Smooth muscle cell (in vitro differentiated cells): Measurements from ENCODE around the gene AHI1. TPM values are rescaled to one million over a fixed set of nuclear protein-coding genes. Genes with fewer than 3 reads are reported as not detected.

Experiments
- DNase-seq: peaks from one replicate; lab custom pipeline; 2025; ENCODE audit not compliant: unreplicated experiment; lab: John Stamatoyannopoulos, UW
- H2AFZ ChIP-seq: fragments of 200-600 bp; sonication (generic); 2 replicates; pipeline ENCODE4 v1.6.0; 2016; ENCODE audit warnings: antibody characterized with exemption, low read depth, mild to moderate bottlenecking
- H3F3A ChIP-seq: fragments of 200-600 bp; sonication (generic); 2 replicates; pipeline ENCODE4 v1.6.0; 2017; ENCODE audit warnings: antibody characterized with exemption, low read depth
- H3K27ac ChIP-seq: fragments of 200-600 bp; sonication (generic); 2 replicates; pipeline ENCODE4 v1.5.1; 2016; ENCODE audit warnings: low read depth, mild to moderate bottlenecking
- H3K27me3 ChIP-seq: fragments of 200-600 bp; sonication (generic); 2 replicates; pipeline ENCODE4 v1.6.1; 2016; ENCODE audit warnings: low read depth, mild to moderate bottlenecking
- H3K36me3 ChIP-seq: fragments of 200-600 bp; sonication (generic); 2 replicates; pipeline ENCODE4 v1.5.1; 2016; ENCODE audit warnings: low read depth
- H3K4me1 ChIP-seq: fragments of 200-600 bp; sonication (generic); 2 replicates; pipeline ENCODE4 v1.5.1; 2016; ENCODE audit warnings: low read depth
- H3K4me2 ChIP-seq: fragments of 200-600 bp; sonication (generic); 2 replicates; pipeline ENCODE4 v1.6.0; 2016; ENCODE audit warnings: mild to moderate bottlenecking
- H3K4me3 ChIP-seq: fragments of 200-600 bp; sonication (generic); 2 replicates; pipeline ENCODE4 v1.5.1; 2016; ENCODE audit warnings: mild to moderate bottlenecking
- H3K79me2 ChIP-seq: fragments of 200-600 bp; sonication (generic); 2 replicates; pipeline ENCODE4 v1.6.0; 2016; ENCODE audit warnings: low read depth, mild to moderate bottlenecking
- H3K9ac ChIP-seq: fragments of 200-600 bp; sonication (generic); 2 replicates; pipeline ENCODE4 v1.6.0; 2016; ENCODE audit warnings: low read depth
- H3K9me3 ChIP-seq: fragments of 200-600 bp; sonication (generic); replicated peaks from 2 replicates; pipeline ENCODE4 v1.5.1; 2016; ENCODE audit warnings: low read depth
- H4K20me1 ChIP-seq: fragments of 200-600 bp; sonication (generic); 2 replicates; pipeline ENCODE4 v1.6.0; 2016; ENCODE audit warnings: low read depth
- WGBS: methylation state at CpG from one replicate; pipeline ENCODE4 v1.1.7; 2016; ENCODE audit warnings: low lambda C conversion rate; 5-methylcytosine and 5-hydroxymethylcytosine counted together
- polyA plus RNA-seq: library from polyadenylated mRNA; unstranded; fragments of >200 nt; fragmentation: Nextera tagmentation; extraction: Ambion mirVana; gene quantifications from 2 replicates; pipeline ENCODE4 v1.2.1, GENCODE V29; 2016
- total RNA-seq: library from RNA; depleted of rRNA; stranded (reverse); fragments of >200 nt; gene quantifications from 2 replicates; pipeline ENCODE4 v1.2.3, GENCODE V29; 2014
- TF ChIP-seq, protein P1 (sequence below): fragments of 200-600 bp; sonication (generic); IDR thresholded peaks from 2 replicates; pipeline ENCODE4 v1.5.1; 2017; ENCODE audit warnings: borderline replicate concordance, mild to moderate bottlenecking, antibody characterized with exemption; ENCODE audit not compliant: insufficient read depth, poor library complexity, severe bottlenecking

Gene AHI1
- total and polyA plus RNA-seq, 2 experiments from 2014 or later, result 16.0 to 18.8 TPM

DNA sequence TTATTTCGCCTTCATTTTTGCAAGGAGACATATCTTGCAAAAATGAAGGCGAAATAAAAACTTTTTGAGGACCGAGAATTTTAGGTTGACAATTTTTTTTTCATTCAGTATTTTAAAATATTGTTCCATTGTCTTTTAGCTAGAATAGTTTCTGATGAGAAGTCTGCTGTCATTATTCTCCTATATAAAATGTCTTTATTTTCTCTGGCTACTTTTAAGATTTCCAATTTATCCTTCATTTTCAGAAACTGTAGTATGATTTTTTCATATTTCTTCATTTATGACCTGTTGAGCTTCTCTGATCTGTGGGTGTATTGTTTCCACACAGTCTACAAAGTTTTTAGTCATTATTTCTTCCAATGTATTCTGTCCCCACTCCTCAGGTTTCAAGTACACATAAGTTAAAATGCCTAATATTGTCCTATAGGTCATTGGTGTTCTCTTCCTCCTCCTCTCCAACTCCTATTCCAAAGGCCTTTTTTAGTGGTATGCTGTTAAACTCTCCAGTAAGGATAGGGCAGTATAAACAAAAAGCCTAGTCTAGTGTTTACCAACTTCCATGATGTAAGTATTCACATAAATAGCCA lies 15.7 kb downstream of the AHI1 start:
- H2AFZ ChIP-seq, result no peak overlapping the region
- WGBS, result 90% methylated on average over 3 of the region's 3 CpGs
- no peaks in the 10 kb centered on the region for H3F3A ChIP-seq
- H3K9me3 ChIP-seq, result peaks cover 23% of the 10 kb centered on the region
- no peaks in the 10 kb centered on the region for H3K27me3 ChIP-seq
- TF ChIP-seq, protein P1, sequence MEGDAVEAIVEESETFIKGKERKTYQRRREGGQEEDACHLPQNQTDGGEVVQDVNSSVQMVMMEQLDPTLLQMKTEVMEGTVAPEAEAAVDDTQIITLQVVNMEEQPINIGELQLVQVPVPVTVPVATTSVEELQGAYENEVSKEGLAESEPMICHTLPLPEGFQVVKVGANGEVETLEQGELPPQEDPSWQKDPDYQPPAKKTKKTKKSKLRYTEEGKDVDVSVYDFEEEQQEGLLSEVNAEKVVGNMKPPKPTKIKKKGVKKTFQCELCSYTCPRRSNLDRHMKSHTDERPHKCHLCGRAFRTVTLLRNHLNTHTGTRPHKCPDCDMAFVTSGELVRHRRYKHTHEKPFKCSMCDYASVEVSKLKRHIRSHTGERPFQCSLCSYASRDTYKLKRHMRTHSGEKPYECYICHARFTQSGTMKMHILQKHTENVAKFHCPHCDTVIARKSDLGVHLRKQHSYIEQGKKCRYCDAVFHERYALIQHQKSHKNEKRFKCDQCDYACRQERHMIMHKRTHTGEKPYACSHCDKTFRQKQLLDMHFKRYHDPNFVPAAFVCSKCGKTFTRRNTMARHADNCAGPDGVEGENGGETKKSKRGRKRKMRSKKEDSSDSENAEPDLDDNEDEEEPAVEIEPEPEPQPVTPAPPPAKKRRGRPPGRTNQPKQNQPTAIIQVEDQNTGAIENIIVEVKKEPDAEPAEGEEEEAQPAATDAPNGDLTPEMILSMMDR, result no peak
- H3K79me2 ChIP-seq, result no peaks in the 10 kb centered on the region
- H4K20me1 ChIP-seq, result no peaks in the 10 kb centered on the region
- H3K36me3 ChIP-seq, result peaks cover 64% of the 10 kb centered on the region
- no peak overlapping the region for H3K4me3 ChIP-seq
- H3K4me1 ChIP-seq, result no peaks in the 10 kb centered on the region
- H3K27ac ChIP-seq, result no peak overlapping the region
- no peak overlapping the region for H3K4me2 ChIP-seq
- no peak overlapping the region for H3K9ac ChIP-seq
- no peak for DNase-seq

DNA sequence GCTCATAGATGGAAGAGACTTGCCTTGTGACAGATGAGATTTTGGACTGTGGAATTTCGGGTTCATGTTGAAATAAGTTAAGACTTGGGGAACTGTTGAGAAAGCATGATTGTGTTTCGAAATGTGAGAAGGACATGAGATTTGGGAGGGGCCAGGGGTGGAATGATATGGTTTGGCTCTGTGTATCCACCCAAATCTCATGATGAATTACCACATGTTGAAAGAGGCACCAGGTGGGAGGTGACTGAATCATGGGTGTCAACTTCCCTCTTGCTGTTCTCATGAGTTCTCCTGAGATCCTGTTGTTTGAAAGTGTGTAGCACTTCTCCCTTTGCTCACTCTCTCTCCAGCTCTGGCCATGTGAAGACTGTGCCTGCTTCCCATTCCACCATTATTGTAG lies 17.9 kb downstream of the AHI1 start:
- TF ChIP-seq, protein P1, result no peak
- no peak for DNase-seq

DNA sequence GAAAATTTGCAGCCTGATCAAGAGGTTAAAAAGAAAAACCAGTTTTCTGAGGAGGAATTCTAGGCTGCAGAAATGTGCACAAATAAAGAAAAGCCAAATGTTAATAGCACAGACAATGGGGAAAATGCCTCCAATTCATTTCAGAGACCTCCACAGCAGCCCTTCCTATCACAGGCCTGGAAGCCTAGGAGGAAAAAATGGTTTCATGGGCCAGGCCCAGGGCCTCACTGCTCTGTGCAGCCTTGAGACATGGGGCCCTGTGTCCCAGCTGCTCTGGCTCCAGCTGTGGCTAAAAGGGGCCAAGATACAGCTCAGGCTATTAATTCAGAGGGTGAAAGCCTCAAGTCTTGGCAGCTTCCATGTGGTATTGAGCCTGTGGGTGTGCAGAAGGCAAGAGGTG lies 18.9 kb downstream of the AHI1 start:
- no peak overlapping the region for H3K9ac ChIP-seq
- H3K9me3 ChIP-seq, result peaks cover 17% of the 10 kb centered on the region
- no peak overlapping the region for H3K27ac ChIP-seq
- H4K20me1 ChIP-seq, result no peaks in the 10 kb centered on the region
- no peaks in the 10 kb centered on the region for H3K79me2 ChIP-seq
- no peaks in the 10 kb centered on the region for H3F3A ChIP-seq
- H3K4me3 ChIP-seq, result no peak overlapping the region
- TF ChIP-seq, protein P1, result no peak
- no peak overlapping the region for H2AFZ ChIP-seq
- H3K4me2 ChIP-seq, result no peak overlapping the region
- H3K36me3 ChIP-seq, result peaks cover 39% of the 10 kb centered on the region
- DNase-seq, result no peak
- H3K4me1 ChIP-seq, result no peaks in the 10 kb centered on the region
- H3K27me3 ChIP-seq, result no peaks in the 10 kb centered on the region

More for the DNA sequence above, 17.9 kb downstream of the AHI1 start:
- Histone ChIP-seq H3K36me3 (peaks cover 49% of the 10 kb centered on the region), H2AFZ (no peak overlapping the region), H3K4me3 (no peak overlapping the region), H3K4me2 (no peak overlapping the region), H3K9me3 (peaks cover 23% of the 10 kb centered on the region), H3K4me1 (no peaks in the 10 kb centered on the region), H3K79me2 (no peaks in the 10 kb centered on the region), H3K27ac (no peak overlapping the region), H3K27me3 (no peaks in the 10 kb centered on the region), H3F3A (no peaks in the 10 kb centered on the region), H4K20me1 (no peaks in the 10 kb centered on the region), H3K9ac (no peak overlapping the region)
- 98% methylated on average over 2 of the region's 2 CpGs for WGBS

DNA sequence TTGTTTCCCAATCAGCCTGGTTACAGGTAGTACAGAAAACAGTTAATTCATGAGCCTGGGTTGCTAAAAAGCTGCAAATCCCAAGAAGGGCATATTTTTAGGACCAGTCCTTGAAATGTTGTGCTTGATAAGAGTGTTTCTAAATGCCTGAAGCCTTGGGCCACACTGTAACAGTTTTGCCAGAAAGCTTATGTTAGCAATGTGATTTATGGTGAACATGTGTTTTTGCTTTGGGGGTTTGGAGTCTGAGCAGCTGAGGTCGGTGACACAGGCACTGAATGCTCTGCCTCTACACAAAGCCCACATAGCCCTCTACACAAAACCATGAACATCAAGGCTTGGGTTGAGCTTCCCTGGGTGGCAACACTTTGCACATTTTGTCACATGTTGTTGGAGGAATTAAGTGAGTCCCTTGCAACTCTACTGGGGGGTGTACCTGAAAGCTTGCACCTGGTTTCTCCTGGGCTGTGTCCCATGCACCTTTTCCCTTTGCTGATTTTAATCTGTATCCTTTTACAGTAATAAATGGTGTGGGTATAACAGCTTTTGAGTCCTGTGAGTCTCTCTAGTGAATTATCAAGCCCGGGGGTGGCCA lies 22.2 kb downstream of the AHI1 start:
- Histone ChIP-seq H3K27ac (no peak overlapping the region), H3K4me2 (no peak overlapping the region), H3K4me1 (no peaks in the 10 kb centered on the region), H3K4me3 (no peak overlapping the region), H3K79me2 (no peaks in the 10 kb centered on the region), H3K27me3 (no peaks in the 10 kb centered on the region), H3K9me3 (no peaks in the 10 kb centered on the region), H3K9ac (no peak overlapping the region), H4K20me1 (no peaks in the 10 kb centered on the region), H2AFZ (no peak overlapping the region), H3K36me3 (peaks cover 14% of the 10 kb centered on the region), H3F3A (no peaks in the 10 kb centered on the region)
- WGBS, result 52% methylated on average over 2 of the region's 2 CpGs
- DNase-seq, result no peak
- TF ChIP-seq, protein P1, result no peak
